ENCODE data around the gene HOXD4.

Gene HOXD4

GRCh38 chr2:176134035-176134434 is 17.3 kb upstream of the HOXD4 start:
- TF ChIP-seq, protein P1, sequence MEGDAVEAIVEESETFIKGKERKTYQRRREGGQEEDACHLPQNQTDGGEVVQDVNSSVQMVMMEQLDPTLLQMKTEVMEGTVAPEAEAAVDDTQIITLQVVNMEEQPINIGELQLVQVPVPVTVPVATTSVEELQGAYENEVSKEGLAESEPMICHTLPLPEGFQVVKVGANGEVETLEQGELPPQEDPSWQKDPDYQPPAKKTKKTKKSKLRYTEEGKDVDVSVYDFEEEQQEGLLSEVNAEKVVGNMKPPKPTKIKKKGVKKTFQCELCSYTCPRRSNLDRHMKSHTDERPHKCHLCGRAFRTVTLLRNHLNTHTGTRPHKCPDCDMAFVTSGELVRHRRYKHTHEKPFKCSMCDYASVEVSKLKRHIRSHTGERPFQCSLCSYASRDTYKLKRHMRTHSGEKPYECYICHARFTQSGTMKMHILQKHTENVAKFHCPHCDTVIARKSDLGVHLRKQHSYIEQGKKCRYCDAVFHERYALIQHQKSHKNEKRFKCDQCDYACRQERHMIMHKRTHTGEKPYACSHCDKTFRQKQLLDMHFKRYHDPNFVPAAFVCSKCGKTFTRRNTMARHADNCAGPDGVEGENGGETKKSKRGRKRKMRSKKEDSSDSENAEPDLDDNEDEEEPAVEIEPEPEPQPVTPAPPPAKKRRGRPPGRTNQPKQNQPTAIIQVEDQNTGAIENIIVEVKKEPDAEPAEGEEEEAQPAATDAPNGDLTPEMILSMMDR (IDR thresholded peaks at IDR 0.05; ENCODE audit: low read length, missing control alignments), result no peak
- H3K4me3 ChIP-seq (replicated peaks; ENCODE audit: low read depth, low read length), result no peak overlapping the region
- no peak for DNase-seq (ENCODE audit: low read depth)

DNA sequence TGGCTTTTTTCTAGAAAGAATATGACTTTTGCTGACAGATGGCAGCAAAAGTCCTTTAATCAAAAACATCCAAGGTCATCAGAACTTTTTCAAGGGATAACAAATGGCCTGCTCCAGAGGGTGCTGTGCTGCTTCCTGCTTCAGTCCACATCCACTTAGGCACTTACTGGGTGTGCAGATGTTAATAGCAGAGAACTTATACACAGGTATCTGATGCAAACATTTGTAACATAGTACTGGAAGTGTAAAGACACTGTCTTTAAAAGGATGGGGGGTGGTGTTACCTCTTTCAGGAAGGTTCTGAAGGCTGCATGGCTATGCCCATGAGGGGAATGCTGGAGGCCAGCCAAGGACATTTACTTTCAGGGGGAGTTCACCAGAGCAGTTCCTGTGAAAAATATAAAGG is 16.3 kb upstream of the HOXD4 start:
- DNase-seq (ENCODE audit: low read depth), result no peak
- TF ChIP-seq, protein P1 (IDR thresholded peaks at IDR 0.05; ENCODE audit: low read length, missing control alignments), result no peak
- no peak overlapping the region for H3K4me3 ChIP-seq (replicated peaks; ENCODE audit: low read depth, low read length)

DNA sequence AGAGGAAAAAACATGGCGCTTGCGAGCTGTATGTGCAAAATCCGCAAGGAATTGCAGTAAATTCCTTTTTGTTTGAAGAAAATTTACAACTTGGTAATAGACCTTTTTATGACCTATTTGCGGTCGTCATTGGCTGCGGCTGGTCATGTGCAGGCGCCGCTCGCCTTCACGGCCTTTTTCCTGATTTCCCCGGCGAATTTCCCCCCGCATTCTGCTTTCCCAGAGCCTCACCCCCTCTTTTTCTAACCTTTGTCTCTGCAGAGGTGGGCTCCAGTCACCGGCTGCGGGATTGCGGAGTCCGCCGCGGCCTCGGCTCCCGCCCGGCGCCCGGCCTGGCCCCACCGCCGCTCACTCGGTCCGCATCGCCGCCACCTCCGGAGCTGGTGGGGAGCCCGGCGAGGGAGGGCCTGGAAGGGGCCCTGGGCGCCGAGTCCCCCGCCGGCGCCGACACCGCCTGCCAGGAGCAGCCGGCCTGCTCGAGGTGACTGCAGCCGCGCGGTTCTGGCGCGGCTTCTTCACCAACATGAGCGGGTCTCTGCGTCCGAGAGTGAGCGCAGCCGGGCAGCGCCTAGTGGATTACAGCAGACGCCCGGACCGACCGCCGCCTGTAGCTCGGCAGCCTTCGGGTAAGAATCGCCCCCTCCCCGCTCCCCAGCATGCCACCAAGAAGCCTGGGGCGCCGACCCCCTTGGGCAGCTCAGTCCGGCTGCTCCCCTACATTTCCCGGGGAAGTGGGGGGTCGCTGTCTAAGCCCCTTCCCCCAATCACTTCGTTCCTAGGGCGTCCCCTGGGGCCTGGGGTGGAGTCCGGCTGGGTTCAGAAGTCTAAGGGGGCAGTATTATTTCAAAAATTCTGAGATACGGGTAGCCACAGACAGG is 14.7 kb upstream of the HOXD4 start:
- no peak for DNase-seq (ENCODE audit: low read depth)
- TF ChIP-seq, protein P1 (IDR thresholded peaks at IDR 0.05; ENCODE audit: low read length, missing control alignments), result no peak
- peak overlapping the region; percentile 28 for H3K4me3 ChIP-seq (replicated peaks; ENCODE audit: low read depth, low read length)

- TF ChIP-seq, protein P1 (IDR thresholded peaks at IDR 0.05; ENCODE audit: low read length, missing control alignments), result no peak
- DNase-seq (ENCODE audit: low read depth), result no peak
- no peak overlapping the region for H3K4me3 ChIP-seq (replicated peaks; ENCODE audit: low read depth, low read length)
Observed at GRCh38 chr2:176137252-176137580, 14.1 kb upstream of the HOXD4 start.

DNA sequence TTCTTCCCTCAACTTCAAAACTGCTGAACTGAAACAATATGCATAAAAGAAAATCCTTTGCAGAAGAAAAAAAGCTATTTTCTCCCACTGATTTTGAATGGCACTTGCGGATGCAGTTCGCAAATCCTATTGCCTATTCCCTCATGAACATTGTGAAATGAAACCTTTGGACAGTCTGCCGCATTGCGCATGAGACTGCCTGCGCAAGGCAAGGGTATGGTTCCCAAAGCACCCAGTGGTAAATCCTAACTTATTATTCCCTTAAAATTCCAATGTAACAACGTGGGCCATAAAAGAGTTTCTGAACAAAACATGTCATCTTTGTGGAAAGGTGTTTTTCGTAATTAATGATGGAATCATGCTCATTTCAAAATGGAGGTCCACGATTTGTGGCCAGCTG is 13.4 kb upstream of the HOXD4 start:
- TF ChIP-seq, protein P1 (IDR thresholded peaks at IDR 0.05; ENCODE audit: low read length, missing control alignments), result no peak
- DNase-seq (ENCODE audit: low read depth), result no peak
- H3K4me3 ChIP-seq (replicated peaks; ENCODE audit: low read depth, low read length), result no peak overlapping the region

- TF ChIP-seq, protein P1 (IDR thresholded peaks at IDR 0.05; ENCODE audit: low read length, missing control alignments), result no peak
- no peak overlapping the region for H3K4me3 ChIP-seq (replicated peaks; ENCODE audit: low read depth, low read length)
- DNase-seq (ENCODE audit: low read depth), result no peak
Observed at GRCh38 chr2:176138526-176138922, 12.8 kb upstream of the HOXD4 start.

All from fibroblast of pulmonary artery (primary cell).